GM12865 (cell line): ENCODE measurements around the gene MTCL1.
"Not testable (repeated sequence)": the region's sequence is repeated elsewhere in the genome, so short reads cannot be mapped to it uniquely, and the experiment has no call there.

ENCODE experiments used
- DNase-seq: peaks from one replicate; pipeline ENCODE4 v3.0.0; 2010; ENCODE audit warnings: low read depth
- H3K4me3 ChIP-seq: 2 replicates; pipeline ENCODE4 v1.5.1; 2011; ENCODE audit warnings: mild to moderate bottlenecking, low read depth, low read length, control low read depth
- TF ChIP-seq, protein P1 (sequence below): IDR thresholded peaks from 2 replicates; pipeline ENCODE4 v1.5.1; 2011; ENCODE audit warnings: low read length, control low read depth, low read depth, inconsistent platforms; ENCODE audit not compliant: insufficient read depth; ENCODE audit errors: missing control alignments

The MTCL1 gene

DNA sequence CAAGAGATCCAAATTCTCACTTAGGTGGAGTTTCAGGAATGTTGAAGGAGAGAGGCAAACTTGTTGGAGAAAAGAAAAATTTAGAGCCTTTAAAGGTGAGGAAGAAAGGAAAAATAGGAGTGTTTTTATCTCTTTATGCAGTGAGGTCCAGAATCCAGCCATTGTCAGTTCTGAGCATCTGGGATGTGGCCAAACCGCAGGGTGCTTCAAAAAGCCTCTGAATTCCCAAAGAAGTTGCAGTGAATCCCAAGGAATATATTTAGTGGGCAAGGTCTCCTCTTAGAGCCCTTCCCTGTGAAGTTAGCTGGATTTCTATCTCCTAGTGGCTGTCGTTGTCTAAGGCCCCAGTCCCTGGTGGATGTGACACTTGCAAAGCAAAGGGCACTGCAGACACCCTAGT, 51.2 kb downstream of the MTCL1 start:
- no peak for DNase-seq
- TF ChIP-seq, protein P1, sequence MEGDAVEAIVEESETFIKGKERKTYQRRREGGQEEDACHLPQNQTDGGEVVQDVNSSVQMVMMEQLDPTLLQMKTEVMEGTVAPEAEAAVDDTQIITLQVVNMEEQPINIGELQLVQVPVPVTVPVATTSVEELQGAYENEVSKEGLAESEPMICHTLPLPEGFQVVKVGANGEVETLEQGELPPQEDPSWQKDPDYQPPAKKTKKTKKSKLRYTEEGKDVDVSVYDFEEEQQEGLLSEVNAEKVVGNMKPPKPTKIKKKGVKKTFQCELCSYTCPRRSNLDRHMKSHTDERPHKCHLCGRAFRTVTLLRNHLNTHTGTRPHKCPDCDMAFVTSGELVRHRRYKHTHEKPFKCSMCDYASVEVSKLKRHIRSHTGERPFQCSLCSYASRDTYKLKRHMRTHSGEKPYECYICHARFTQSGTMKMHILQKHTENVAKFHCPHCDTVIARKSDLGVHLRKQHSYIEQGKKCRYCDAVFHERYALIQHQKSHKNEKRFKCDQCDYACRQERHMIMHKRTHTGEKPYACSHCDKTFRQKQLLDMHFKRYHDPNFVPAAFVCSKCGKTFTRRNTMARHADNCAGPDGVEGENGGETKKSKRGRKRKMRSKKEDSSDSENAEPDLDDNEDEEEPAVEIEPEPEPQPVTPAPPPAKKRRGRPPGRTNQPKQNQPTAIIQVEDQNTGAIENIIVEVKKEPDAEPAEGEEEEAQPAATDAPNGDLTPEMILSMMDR = no peak

DNA sequence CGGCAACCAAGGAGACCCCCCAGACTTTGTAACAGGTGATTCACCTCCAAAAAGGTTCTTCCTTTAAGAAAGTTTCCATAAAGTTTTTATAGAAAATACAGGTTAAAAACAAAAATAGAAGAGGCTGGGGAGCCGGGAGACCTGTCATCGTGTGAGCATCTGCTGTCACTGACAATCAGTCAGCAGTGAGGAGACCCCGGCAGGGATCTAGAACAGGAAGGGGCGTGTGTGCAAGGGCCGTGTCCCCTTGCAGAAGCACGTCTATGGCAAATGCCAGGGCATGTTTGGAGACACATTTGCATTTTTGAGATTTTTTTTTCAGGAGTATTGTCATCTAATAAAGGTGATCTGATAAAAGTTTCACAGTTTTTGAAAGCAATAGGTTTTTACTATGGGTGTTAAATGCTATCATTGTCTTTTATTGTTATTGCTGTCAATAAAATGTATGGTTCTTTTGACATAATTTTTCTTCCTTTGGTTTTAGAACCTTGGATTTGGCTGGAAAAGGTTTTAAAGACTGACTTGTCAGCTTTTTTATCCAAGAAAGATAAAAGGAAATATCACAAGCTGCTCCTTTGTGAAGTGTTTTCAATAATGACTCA, 52.1 kb downstream of the MTCL1 start:
- TF ChIP-seq, protein P1 = no peak

More for the DNA sequence above, 51.2 kb downstream of the MTCL1 start:
- no peak overlapping the region for H3K4me3 ChIP-seq

DNA sequence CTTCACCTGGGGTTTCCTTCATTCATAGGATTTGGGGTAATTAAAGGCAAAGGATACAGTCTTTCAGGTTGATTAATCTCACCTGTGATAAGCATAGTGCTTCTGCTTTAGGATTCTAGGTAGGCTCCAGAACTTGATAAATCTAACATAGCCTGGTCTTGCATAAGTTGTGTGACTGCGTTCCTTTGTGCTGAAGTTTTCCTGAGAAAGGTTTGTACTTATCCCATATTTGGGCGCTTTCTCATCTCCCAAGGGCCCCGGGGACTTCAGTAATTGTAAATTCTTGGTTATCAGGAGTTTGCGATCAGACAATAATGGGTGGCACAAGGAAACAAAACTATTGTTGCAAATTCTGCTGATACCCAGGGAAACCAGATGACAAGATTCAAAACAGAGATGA, 53.1 kb downstream of the MTCL1 start:
- no peak for DNase-seq
- TF ChIP-seq, protein P1 = no peak
- H3K4me3 ChIP-seq = no peak overlapping the region

More for the DNA sequence above, 52.1 kb downstream of the MTCL1 start:
- H3K4me3 ChIP-seq = no peak overlapping the region
- no peak for DNase-seq

DNA sequence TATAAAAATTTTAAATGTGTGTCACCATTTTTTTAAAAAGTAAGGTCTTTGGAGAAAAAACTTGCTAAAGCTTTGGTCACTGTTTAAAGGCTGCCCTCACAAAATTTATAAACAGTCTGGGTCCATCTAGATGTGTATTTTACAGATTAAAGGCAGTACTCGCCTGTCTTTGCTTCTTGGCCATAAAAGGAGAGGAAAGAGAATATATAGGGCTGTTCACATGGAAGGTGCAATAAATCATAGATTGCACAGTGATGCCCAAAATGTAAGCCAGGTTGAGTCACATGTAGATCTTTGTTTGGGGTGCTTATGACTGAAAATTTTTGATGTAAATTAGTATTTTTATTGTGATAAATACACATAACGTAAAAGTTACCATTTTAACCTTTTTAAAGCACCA, 55.6 kb downstream of the MTCL1 start:
- TF ChIP-seq, protein P1 = no peak
- no peak overlapping the region for H3K4me3 ChIP-seq
- no peak for DNase-seq

DNA sequence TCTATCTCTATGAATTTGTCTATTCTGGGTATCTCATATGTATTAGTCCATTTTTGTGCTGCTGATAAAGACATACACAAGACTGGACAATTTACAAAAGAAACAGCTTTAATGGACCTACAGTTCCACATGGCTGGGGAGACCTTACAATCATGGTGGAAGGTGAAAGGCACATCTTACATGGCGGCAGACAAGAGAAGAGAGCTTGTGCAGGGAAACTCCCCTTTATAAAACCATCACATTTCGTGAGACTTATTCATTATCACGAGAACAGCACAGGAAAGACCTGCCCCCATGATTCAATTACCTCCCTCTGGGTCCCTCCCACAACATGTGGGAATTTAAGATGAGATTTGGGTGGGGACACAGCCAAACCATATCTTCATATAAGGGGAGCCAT, 56.2 kb downstream of the MTCL1 start:
- H3K4me3 ChIP-seq = not testable (repeated sequence)

DNA sequence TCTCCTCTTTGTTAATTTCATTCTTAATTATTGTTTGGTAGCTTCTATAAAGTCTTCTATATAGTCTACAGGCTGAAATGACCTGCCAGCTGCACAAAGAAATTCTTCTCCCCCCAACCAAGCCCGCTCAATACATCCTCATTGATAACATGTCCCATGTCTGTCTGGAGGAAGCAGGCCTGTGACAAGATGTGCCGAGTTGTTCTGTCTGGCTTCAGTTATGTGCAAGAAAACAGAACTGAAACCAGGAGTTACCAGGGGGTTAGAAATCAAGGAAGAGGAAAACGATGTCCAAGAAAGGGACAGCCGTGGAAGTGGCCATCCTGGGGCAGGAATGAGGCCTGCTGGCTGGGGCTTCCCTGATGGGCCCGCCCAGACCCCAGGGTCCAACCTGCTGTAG, 57.6 kb downstream of the MTCL1 start:
- H3K4me3 ChIP-seq = no peak overlapping the region
- no peak for DNase-seq
- TF ChIP-seq, protein P1 = no peak

More for the DNA sequence above, 56.2 kb downstream of the MTCL1 start:
- not testable (repeated sequence) for DNase-seq

DNA sequence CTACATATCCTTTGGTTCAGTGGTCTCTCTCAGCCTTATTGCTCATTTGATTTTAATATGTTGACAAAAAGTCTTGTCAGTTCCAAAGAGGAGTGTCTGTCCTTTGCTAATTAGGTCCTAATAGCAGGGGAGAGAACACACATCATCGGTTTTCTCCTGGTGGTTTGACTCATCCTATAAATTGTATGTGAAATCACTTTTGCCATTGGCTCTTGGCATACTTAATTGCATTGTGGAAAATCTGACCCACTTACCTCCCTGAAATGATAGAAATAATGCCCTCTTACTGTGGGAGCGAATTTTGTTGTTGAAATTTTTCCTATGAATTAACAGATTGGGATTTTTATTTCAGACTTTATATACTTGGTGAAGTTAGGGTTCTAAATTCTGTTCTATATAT, 58.3 kb downstream of the MTCL1 start:
- TF ChIP-seq, protein P1 = no peak
- no peak overlapping the region for H3K4me3 ChIP-seq
- no peak for DNase-seq
